Measurements from ENCODE around the gene HGF. TPM values are rescaled to one million over a fixed set of nuclear protein-coding genes. Genes with fewer than 3 reads are reported as not detected.

Gene HGF
- total RNA-seq, 1 donor from 2014 or later: not detected

DNA sequence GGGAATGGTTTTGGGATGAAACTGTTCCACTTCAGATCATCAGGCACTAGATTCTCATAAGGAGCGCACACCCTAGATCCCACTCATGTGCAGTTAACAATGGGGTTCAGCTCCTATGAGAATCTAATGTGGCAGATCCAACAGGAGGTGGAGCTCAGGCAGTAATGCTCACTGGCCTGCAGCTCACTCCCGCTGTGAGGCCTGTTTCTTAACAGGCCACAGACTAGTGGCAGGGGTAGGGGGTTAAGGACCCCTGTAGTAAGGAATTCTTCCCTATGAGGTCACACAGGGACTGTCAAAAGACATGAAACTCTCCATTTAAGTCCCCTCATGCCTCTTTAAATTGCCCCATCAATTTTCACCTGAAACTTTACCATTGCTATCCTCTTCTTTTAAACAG lies 8.0 kb downstream of the HGF start:
- no peaks in the 10 kb centered on the region for H3K9me3 Mint-ChIP-seq
- H3K4me1 Mint-ChIP-seq: no peaks in the 10 kb centered on the region
- intact Hi-C loops (cut with micrococcal nuclease): no loop called here
- H3K36me3 Mint-ChIP-seq (ENCODE audit: low read depth): no peaks in the 10 kb centered on the region
- H3K27me3 Mint-ChIP-seq: no peaks in the 10 kb centered on the region
- H3K27ac Mint-ChIP-seq: no peak overlapping the region
- no peak for DNase-seq
- no peak overlapping the region for H3K4me3 Mint-ChIP-seq

DNA sequence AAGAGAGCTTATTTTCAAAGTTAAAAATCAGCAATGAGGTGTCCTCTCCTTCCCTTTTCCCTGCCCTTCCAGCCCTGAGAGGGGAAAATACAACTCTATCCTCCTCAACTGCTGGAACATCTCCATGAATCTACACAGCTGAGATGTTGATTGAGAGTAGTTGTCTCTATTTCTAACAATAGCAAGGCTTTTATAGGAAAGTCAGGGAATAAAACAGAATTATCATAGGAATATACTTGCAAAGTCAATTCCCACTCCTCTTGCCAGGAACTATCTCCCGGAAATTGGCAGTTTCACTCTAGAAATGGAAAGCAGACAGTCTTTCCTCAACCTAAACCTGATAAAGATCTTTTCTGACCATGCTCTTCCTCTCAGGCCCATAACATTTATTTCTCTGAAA lies 8.8 kb downstream of the HGF start:
- Mint-ChIP-seq H3K4me3 (no peak overlapping the region), H3K27me3 (no peaks in the 10 kb centered on the region), H3K9me3 (no peaks in the 10 kb centered on the region), H3K27ac (no peak overlapping the region), H3K36me3 (ENCODE audit: low read depth) (no peaks in the 10 kb centered on the region), H3K4me1 (no peaks in the 10 kb centered on the region)
- DNase-seq: no peak
- intact Hi-C loops (cut with micrococcal nuclease): no loop called here

DNA sequence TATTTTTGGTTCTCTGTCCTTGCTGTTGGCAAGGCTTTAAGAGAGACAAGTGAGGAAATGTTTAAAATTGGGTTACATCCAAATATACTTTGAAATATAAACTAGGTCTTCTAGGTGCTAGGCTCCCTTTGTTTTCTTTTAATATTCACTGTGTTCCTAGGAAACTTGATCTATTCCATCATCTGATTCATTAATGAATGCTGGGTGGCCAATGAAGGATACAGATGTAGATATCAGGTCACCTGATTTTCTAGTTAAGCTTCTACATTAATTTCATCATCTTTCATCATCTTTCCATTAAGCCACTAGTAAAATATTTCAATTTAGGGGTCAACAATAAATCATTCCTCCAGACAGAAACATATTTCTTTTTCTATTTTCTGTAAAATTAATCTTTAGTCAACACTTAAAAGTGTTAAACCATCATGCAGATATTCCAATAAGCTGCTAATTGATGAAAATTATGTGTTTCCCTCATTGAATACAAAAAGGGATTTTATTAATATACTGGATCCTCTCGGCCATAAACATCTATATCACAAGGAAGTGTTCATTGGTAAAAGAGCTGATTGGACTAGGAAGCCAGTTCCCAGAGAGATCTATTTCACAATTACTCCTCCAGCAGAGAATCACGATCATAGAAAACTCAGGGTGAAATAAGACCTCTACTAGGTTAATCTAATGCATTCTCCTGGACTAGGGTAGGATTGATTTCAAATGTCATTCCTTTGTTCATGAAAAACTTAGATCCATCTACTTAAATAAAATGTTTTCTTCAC lies 14.7 kb downstream of the HGF start:
- intact Hi-C loops (cut with micrococcal nuclease): no loop called here
- no peaks in the 10 kb centered on the region for H3K36me3 Mint-ChIP-seq (ENCODE audit: low read depth)

DNA sequence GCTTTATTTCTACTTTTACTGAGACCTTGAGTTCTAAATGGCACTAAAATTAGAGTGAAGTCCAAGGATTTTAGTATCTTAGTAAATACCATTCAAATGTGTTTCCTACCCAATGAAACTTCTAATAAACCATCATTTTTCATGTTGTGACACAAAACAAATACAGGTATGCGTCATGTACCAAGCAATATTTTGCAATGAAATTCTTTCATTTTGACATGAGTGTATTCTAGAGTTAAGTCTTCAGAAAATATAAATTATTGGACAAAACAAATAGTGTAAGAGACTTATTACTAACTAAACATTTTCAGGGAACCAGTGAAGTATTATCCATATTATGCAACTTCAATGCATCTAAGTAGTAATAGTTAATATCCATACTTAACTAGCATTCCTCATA lies 16.5 kb downstream of the HGF start:
- Mint-ChIP-seq H3K36me3 (ENCODE audit: low read depth) (no peaks in the 10 kb centered on the region), H3K4me1 (no peaks in the 10 kb centered on the region), H3K9me3 (no peaks in the 10 kb centered on the region), H3K4me3 (no peak overlapping the region), H3K27me3 (no peaks in the 10 kb centered on the region), H3K27ac (no peak overlapping the region)
- intact Hi-C loops (cut with micrococcal nuclease): no loop called here
- no peak for DNase-seq

More for the DNA sequence above, 14.7 kb downstream of the HGF start:
- no peaks in the 10 kb centered on the region for H3K4me1 Mint-ChIP-seq
- H3K9me3 Mint-ChIP-seq: no peaks in the 10 kb centered on the region
- H3K27me3 Mint-ChIP-seq: no peaks in the 10 kb centered on the region
- no peak for DNase-seq
- no peak overlapping the region for H3K4me3 Mint-ChIP-seq
- H3K27ac Mint-ChIP-seq: no peak overlapping the region

DNA sequence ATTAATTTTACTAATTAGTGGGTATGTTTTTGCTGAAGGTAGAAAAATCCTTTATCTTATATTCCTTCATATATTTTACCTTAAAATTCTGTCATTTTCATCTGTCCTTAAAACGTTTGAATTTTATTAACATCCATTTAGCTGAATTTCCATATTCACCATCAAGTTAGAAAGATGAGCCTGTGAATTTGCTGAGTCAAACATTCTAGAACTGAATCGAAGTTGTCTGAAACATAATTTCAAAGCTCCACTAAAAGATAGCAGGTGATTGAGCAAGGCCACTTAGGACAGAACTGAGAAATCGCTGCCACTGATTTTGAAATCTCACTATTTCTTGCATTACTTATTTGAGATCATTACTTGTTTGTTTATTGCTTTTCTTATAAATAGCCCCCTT lies 17.5 kb downstream of the HGF start:
- DNase-seq: no peak
- Mint-ChIP-seq H3K4me1 (no peaks in the 10 kb centered on the region), H3K4me3 (no peak overlapping the region), H3K9me3 (no peaks in the 10 kb centered on the region), H3K36me3 (ENCODE audit: low read depth) (no peaks in the 10 kb centered on the region), H3K27ac (no peak overlapping the region), H3K27me3 (no peaks in the 10 kb centered on the region)
- intact Hi-C loops (cut with micrococcal nuclease): no loop called here

DNA sequence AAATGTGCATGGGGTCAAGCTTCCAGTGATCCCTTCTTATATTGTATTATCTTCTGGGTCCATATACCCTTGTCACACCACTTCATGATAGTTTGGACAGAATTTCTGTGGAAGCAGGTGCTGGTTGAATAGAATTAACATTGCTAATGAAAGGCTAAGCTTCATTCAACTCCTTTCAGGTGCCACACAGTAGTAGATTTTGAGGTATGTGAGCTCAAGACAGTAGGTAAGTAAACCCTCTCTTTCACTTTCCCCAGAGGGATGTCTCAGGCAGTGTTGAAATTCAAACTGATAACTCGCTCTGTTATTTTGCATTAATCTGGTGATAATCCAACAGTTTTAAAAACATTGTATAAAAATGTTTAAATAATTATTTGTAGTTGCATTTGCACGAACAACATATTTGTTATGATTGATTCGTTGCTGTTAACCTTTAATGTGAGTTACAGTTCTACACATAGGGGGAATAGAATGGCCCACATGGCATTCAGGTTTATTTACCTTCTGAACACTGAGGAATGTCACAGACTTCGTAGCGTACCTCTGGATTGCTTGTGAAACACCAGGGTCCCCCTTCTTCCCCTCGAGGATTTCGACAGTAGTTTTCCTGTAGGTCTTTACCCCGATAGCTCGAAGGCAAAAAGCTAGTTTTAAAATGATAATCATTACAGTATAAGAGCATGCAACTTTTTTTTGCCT lies 18.1 kb downstream of the HGF start:
- H3K36me3 Mint-ChIP-seq (ENCODE audit: low read depth): no peaks in the 10 kb centered on the region
- no peaks in the 10 kb centered on the region for H3K9me3 Mint-ChIP-seq
- no peak overlapping the region for H3K4me3 Mint-ChIP-seq
- DNase-seq: no peak
- no peaks in the 10 kb centered on the region for H3K27me3 Mint-ChIP-seq
- no peaks in the 10 kb centered on the region for H3K4me1 Mint-ChIP-seq
- H3K27ac Mint-ChIP-seq: no peak overlapping the region
- intact Hi-C loops (cut with micrococcal nuclease): no loop called here

DNA sequence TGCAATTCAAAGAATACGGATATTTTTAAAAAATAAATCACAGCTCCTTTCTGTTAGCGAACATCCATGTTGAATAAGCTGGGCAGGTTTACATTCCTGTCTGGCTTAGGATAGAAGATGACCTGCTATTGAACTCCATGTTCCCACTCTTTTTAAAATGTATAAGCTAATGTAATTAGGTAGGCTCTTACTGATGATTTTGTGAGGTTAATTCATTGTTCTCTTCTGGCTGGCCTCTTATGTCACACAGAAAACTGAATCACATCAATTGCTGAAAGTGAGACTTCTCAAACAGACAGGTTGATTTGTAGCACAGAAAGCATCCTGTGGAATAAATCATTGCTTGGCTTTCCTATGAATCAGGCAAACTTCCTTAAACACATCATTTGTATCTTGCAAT lies 24.2 kb downstream of the HGF start:
- no peaks in the 10 kb centered on the region for H3K4me1 Mint-ChIP-seq
- peaks cover 3% of the 10 kb centered on the region for H3K9me3 Mint-ChIP-seq
- intact Hi-C loops (cut with micrococcal nuclease): no loop called here
- no peaks in the 10 kb centered on the region for H3K27me3 Mint-ChIP-seq
- H3K27ac Mint-ChIP-seq: no peak overlapping the region
- H3K36me3 Mint-ChIP-seq (ENCODE audit: low read depth): no peaks in the 10 kb centered on the region
- no peak for DNase-seq
- H3K4me3 Mint-ChIP-seq: no peak overlapping the region

DNA sequence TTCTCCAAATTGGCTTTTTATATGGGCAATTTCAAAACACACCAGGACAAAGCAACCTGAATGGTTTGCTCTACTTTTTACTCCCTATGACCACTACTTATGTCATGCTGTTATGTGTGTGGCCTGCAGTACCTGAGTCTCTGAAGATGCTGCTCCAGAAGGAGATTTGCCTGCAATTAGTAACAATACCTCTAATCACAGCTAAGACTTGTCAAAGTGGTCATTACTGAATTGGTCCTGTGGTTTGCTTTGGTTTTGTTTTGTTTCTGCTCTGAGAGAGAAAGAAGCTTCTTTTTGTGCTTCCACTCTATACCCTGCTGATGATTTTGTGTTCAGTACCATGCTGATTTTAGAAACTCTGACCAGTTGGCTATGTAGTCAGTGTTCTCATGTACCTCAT lies 25.5 kb downstream of the HGF start:
- intact Hi-C loops (cut with micrococcal nuclease): no loop called here
- Mint-ChIP-seq H3K9me3 (peaks cover 3% of the 10 kb centered on the region), H3K27me3 (no peaks in the 10 kb centered on the region), H3K27ac (no peak overlapping the region), H3K4me1 (no peaks in the 10 kb centered on the region), H3K36me3 (ENCODE audit: low read depth) (no peaks in the 10 kb centered on the region), H3K4me3 (no peak overlapping the region)
- no peak for DNase-seq

DNA sequence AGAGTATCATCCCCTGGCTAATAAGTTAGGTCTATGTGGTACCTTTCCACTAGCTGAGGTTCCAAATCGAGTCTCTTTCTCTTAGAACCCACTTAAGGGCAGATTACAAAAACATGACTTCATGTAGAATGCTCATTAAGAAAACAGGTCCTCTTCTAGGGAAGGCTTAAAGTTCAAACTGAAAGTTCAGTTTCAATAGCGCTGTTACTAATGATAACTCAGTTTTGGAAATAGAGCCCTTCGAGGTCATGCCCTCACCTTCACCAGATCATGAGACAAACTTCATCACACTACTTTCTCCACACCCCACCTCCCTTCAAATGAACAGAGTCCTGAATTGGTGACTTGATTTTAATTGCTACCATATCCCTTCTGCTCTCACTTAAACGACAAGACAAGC lies 26.2 kb downstream of the HGF start:
- H3K4me3 Mint-ChIP-seq: no peak overlapping the region
- H3K36me3 Mint-ChIP-seq (ENCODE audit: low read depth): no peaks in the 10 kb centered on the region
- H3K9me3 Mint-ChIP-seq: peaks cover 3% of the 10 kb centered on the region
- H3K27ac Mint-ChIP-seq: no peak overlapping the region
- H3K4me1 Mint-ChIP-seq: no peaks in the 10 kb centered on the region
- intact Hi-C loops (cut with micrococcal nuclease): no loop called here
- DNase-seq: no peak
- no peaks in the 10 kb centered on the region for H3K27me3 Mint-ChIP-seq

DNA sequence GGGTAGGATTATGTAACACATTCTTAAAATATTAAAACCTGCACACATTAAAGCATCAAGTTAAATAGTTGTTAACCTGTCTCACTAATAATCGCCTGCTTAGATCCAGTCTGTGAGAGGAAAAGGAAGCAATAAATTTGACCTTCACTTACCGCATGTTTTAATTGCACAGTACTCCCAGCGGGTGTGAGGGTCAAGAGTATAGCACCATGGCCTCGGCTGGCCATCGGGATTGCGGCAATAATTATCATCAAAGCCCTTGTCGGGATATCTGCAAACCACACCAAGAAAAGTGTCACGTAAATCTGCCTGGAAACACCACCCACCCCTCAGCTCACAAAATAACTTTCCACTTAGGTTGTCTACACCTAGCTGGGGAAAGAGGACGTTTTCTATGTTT lies 26.6 kb downstream of the HGF start:
- H3K27me3 Mint-ChIP-seq: no peaks in the 10 kb centered on the region
- no peaks in the 10 kb centered on the region for H3K36me3 Mint-ChIP-seq (ENCODE audit: low read depth)
- no peaks in the 10 kb centered on the region for H3K4me1 Mint-ChIP-seq
- H3K4me3 Mint-ChIP-seq: no peak overlapping the region
- intact Hi-C loops (cut with micrococcal nuclease): no loop called here
- no peak for DNase-seq
- H3K27ac Mint-ChIP-seq: no peak overlapping the region
- peaks cover 3% of the 10 kb centered on the region for H3K9me3 Mint-ChIP-seq

DNA sequence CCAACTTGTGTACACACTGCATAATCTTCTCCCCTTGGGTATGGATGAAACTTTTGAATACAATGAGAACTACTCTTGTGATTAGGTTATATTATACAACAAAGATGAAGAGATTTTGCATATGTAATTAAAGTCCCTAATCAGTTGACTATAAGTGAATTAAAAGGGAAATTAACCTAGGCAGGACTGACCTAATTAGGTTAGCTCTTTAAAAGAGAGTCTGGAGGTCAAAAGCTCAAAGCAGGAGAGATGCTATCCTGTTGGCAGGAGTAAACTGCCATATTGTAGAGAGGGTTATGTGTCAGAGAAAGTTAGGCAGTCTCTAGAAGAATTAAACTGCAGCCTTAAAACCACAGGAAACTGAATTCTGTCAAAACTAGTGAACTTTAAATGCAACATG lies 29.4 kb downstream of the HGF start:
- DNase-seq: no peak
- H3K4me1 Mint-ChIP-seq: no peaks in the 10 kb centered on the region
- intact Hi-C loops (cut with micrococcal nuclease): no loop called here
- no peaks in the 10 kb centered on the region for H3K27me3 Mint-ChIP-seq
- H3K36me3 Mint-ChIP-seq (ENCODE audit: low read depth): no peaks in the 10 kb centered on the region
- H3K27ac Mint-ChIP-seq: no peak overlapping the region
- no peaks in the 10 kb centered on the region for H3K9me3 Mint-ChIP-seq
- no peak overlapping the region for H3K4me3 Mint-ChIP-seq

DNA sequence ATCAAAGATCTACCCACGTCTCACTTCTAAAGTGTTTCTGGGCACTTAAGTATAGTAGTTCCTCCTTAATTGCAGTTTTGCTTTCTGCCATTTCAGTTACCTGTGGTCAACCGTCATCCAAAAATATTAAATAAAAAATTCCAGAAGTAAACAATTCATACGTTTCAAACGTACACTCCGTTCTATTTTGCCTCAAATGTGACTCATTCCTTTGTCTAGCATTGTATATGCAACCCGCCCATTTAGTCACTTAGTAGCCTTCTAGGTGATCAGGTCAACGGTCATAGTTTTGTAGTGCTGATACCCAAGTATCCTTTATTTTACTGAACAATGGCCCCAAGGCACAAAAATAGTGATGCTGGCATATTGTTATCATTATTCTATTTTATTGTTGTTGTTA lies 33.8 kb downstream of the HGF start:
- DNase-seq: no peak
- H3K4me1 Mint-ChIP-seq: no peaks in the 10 kb centered on the region
- no peaks in the 10 kb centered on the region for H3K27me3 Mint-ChIP-seq
- no peak overlapping the region for H3K27ac Mint-ChIP-seq
- no peaks in the 10 kb centered on the region for H3K36me3 Mint-ChIP-seq (ENCODE audit: low read depth)
- intact Hi-C loops (cut with micrococcal nuclease): no loop called here
- no peak overlapping the region for H3K4me3 Mint-ChIP-seq
- no peaks in the 10 kb centered on the region for H3K9me3 Mint-ChIP-seq

DNA sequence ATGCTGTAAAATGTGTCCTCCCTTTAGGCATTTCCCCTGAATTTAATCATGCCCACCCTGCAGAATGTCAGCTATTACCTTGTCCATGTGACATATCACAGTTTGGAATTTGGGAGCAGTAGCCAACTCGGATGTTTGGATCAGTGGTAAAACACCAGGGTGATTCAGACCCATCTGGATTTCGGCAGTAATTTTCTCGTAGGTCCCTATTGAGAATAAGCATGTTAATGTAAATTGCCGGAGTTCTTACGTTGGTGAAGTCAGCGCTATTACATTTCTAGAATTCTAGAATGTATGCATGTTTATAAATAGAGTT lies 44.1 kb downstream of the HGF start:
- H3K4me3 Mint-ChIP-seq: no peak overlapping the region
- H3K9me3 Mint-ChIP-seq: no peaks in the 10 kb centered on the region
- no peak overlapping the region for H3K27ac Mint-ChIP-seq
- intact Hi-C loops (cut with micrococcal nuclease): no loop called here
- no peaks in the 10 kb centered on the region for H3K36me3 Mint-ChIP-seq (ENCODE audit: low read depth)
- H3K4me1 Mint-ChIP-seq: no peaks in the 10 kb centered on the region
- DNase-seq: no peak
- H3K27me3 Mint-ChIP-seq: no peaks in the 10 kb centered on the region

DNA sequence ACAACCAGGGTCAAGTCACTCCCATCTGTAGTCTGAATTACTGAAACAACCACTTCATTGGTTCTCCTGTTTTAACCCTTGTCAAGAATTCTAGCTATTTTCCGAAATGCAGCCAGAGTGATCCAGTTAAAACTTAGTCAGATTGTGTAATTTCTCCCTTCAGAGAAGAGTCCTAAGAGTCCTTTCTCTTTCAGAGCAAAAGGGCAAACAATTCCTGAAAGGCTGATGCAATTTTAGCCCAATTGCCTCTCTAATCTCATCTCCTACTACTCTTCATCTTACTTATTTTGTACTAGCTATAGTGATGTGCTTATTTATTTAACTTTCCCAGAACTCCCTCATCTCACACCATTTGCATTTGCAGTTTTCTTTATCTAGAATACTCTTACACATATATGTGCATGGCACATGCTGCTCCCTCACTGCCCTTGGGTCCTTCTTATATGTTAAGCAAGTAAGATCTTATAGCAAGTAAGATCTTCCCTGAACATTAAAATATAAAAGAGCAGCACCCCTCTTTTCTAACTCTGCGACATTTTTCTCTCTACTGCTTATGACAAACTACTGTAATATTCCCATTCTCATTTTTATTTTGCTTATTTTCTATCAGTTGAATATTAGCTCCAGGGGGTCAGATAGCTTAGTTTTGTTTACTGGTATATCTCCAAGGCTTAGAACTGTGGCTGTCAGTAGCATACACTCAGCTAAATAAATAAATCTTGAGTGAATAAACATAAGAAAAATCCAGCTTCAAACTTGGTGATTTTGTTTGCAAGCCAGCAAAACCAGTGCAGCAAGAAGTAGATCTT lies 44.6 kb downstream of the HGF start:
- H3K4me1 Mint-ChIP-seq: no peaks in the 10 kb centered on the region

More for the DNA sequence above, 44.6 kb downstream of the HGF start:
- no peak for DNase-seq
- H3K27me3 Mint-ChIP-seq: no peaks in the 10 kb centered on the region
- no peaks in the 10 kb centered on the region for H3K36me3 Mint-ChIP-seq (ENCODE audit: low read depth)
- intact Hi-C loops (cut with micrococcal nuclease): no loop called here
- H3K4me3 Mint-ChIP-seq: no peak overlapping the region
- no peaks in the 10 kb centered on the region for H3K9me3 Mint-ChIP-seq
- no peak overlapping the region for H3K27ac Mint-ChIP-seq

All from activated CD4-positive, alpha-beta T cell treated with anti-CD3 and anti-CD28 coated beads, Interleukin-2, amount 10 ng/mL, durations not matched to agents 24 days and 14 days (primary cell).